ENCODE results near the gene BATF2.
"Not testable (repeated sequence)": the region's sequence is repeated elsewhere in the genome, so short reads cannot be mapped to it uniquely, and the experiment has no call there.

GRCh38 chr11:65023502-65023901 is 26.7 kb upstream of the BATF2 start:
- not testable (repeated sequence) for TF ChIP-seq POLR2AphosphoS5 (IDR thresholded peaks at IDR 0.05; ENCODE audit: low read depth, low read length); FOXJ3 (CRISPR knock-in tag; IDR thresholded peaks at IDR 0.05); PBX3 (IDR thresholded peaks at IDR 0.05); CTCF (IDR thresholded peaks at IDR 0.05); USF2 (IDR thresholded peaks at IDR 0.05; ENCODE audit: borderline replicate concordance, low read depth, low read length); MEF2A (IDR thresholded peaks at IDR 0.05; ENCODE audit: borderline replicate concordance, low read depth); TAF1 (IDR thresholded peaks at IDR 0.05; ENCODE audit: borderline replicate concordance, low read depth, low read length); EP300 (IDR thresholded peaks at IDR 0.05; ENCODE audit: borderline replicate concordance in 1 of 2, low read depth in 1 of 2, low read length in 1 of 2); REST (IDR thresholded peaks at IDR 0.05; ENCODE audit: low read depth, low read length); YY1 (IDR thresholded peaks at IDR 0.05; ENCODE audit: low read depth)

Data from SK-N-SH (cell line).